ENCODE results near the gene SEPSECS. TPM values are rescaled to one million over a fixed set of nuclear protein-coding genes. Genes with fewer than 3 reads are reported as not detected.

Gene SEPSECS
- total and polyA plus RNA-seq, 7 donors, result 4.5 to 11.1 (median 8.6) TPM

GRCh38 chr4:25174674-25175073, 14.4 kb upstream of the SEPSECS start:
- H3K4me1 ChIP-seq, result peaks cover 0 to 20% (median 14%) of the 10 kb centered on the region in 4 donors
- H3K4me3 ChIP-seq, result no peak overlapping the region
- DNase-seq, result no peak
- intact Hi-C loops (cut with DNase I), result loop anchor here (5.0 kb wide), 1 partner anchor 203 kb away; the partner anchor contains the start of gene ANAPC4
- H3K27me3 ChIP-seq, result no peaks in the 10 kb centered on the region
- 58 to 80% methylated on average over 3 of the region's 3 CpGs for WGBS, 2 donors
- peak overlapping the region in 1 of 4 donors; percentile 79 for H3K27ac ChIP-seq
- TF ChIP-seq CTCF (IDR thresholded peaks at IDR 0.05) (no peak), POLR2AphosphoS5 (IDR thresholded peaks at IDR 0.05) (no peak), EP300 (IDR thresholded peaks at IDR 0.05) (no peak), POLR2A (IDR thresholded peaks at IDR 0.05) (no peak)
- no peaks in the 10 kb centered on the region for H3K9me3 ChIP-seq
- no peaks in the 10 kb centered on the region for H3K36me3 ChIP-seq

DNA sequence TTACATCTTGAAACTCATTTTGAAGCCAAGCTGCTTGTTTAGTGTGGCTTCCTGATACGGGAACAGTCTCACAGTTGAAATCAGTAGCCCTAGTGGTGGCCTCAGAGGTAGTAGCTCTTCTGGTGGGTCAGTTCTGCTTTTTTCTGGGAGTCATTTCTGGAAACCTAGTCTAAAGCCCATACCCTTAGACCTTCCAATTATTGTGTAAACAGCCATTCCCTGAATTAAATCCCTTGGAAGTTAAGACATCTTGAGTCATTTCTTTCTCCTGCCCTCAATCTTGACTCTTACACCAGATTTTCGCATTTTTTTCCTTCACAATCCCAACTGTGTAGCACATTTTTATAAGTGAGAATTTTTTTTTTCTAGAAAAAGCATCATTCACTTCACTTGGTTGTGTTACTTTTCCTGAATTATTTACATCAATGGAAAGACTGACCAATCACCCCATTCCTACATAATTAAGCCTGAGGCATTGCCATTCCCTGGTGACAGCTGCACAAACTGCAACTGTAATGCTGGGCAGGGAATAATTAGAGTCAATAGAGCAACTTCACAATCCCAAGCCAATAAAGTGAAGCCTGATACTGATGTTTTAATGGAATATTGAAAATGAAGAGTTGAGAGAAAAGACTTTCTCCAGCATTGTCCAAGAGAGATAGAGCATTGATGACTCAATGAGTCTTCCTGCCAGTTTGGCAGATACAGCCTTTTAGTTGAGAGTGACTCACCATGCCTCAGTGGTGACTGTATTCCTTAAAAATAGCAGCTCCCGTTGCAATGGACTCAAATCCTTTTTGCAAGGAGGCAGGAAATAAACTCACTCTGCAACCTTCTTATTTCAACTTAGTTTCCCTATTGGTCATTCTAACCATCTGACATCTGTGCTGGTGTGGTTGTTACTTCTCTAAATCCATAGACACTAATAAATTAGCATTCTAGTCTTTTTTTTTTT, 13.0 kb upstream of the SEPSECS start:
- Histone ChIP-seq H3K36me3 (no peaks in the 10 kb centered on the region), H3K27ac (peak overlapping the region; percentile 33 to 79 (median 61)), H3K9me3 (no peaks in the 10 kb centered on the region), H3K4me3 (no peak overlapping the region), H3K4me1 (peaks cover 0 to 20% (median 14%) of the 10 kb centered on the region in 4 donors), H3K27me3 (no peaks in the 10 kb centered on the region)
- TF ChIP-seq POLR2A (IDR thresholded peaks at IDR 0.05) (no peak), CTCF (IDR thresholded peaks at IDR 0.05) (no peak), EP300 (IDR thresholded peaks at IDR 0.05) (no peak), POLR2AphosphoS5 (IDR thresholded peaks at IDR 0.05) (peak; percentile 35 to 66 (median 62))
- peak; percentile 70 for DNase-seq
- intact Hi-C loops (cut with DNase I), result loop anchor here (5.0 kb wide), 1 partner anchor 204 kb away; the partner anchor contains the start of gene ANAPC4
- WGBS, 2 donors, result 74 to 77% methylated on average over 3 of the region's 3 CpGs

- WGBS, 2 donors, result 90 to 92% methylated on average over 11 of the region's 11 CpGs
- no peak for DNase-seq
- no peaks in the 10 kb centered on the region for H3K36me3 ChIP-seq
- peaks cover 0 to 20% (median 14%) of the 10 kb centered on the region in 4 donors for H3K4me1 ChIP-seq
- no peak for TF ChIP-seq EP300 (IDR thresholded peaks at IDR 0.05)
- no peak for TF ChIP-seq POLR2AphosphoS5 (IDR thresholded peaks at IDR 0.05)
- TF ChIP-seq POLR2A (IDR thresholded peaks at IDR 0.05), result no peak
- TF ChIP-seq CTCF (IDR thresholded peaks at IDR 0.05), result no peak
- H3K4me3 ChIP-seq, result no peak overlapping the region
- H3K27ac ChIP-seq, result peak overlapping the region in 1 of 4 donors; percentile 32
- H3K9me3 ChIP-seq, result no peaks in the 10 kb centered on the region
- intact Hi-C loops (cut with DNase I), result loop anchor here (5.0 kb wide), 1 partner anchor 206 kb away; the partner anchor contains the start of gene ANAPC4
- H3K27me3 ChIP-seq, result no peaks in the 10 kb centered on the region
Measured at GRCh38 chr4:25171201-25171865, 11.1 kb upstream of the SEPSECS start.

- H3K36me3 ChIP-seq, result no peaks in the 10 kb centered on the region
- no peaks in the 10 kb centered on the region for H3K9me3 ChIP-seq
- no peaks in the 10 kb centered on the region for H3K27me3 ChIP-seq
- H3K4me1 ChIP-seq, result peaks cover 0 to 18% (median 14%) of the 10 kb centered on the region in 4 donors
- intact Hi-C loops (cut with DNase I), result no loop called here
- no peak for TF ChIP-seq POLR2AphosphoS5 (IDR thresholded peaks at IDR 0.05)
- no peak for TF ChIP-seq POLR2A (IDR thresholded peaks at IDR 0.05)
- no peak for TF ChIP-seq CTCF (IDR thresholded peaks at IDR 0.05)
- no peak for TF ChIP-seq EP300 (IDR thresholded peaks at IDR 0.05)
- H3K4me3 ChIP-seq, result no peak overlapping the region
- H3K27ac ChIP-seq, result no peak overlapping the region
- DNase-seq, result no peak
Measured at GRCh38 chr4:25169446-25169845, 9.2 kb upstream of the SEPSECS start.
